ENCODE results near the gene ATRIP.

- no peak for TF ChIP-seq CTCF (IDR thresholded peaks at IDR 0.05; ENCODE audit: low read depth, low read length, poor library complexity, severe bottlenecking)
- TF ChIP-seq EZH2phosphoT487 (IDR thresholded peaks at IDR 0.05; ENCODE audit: borderline replicate concordance, low read length), result no peak
These were observed 57.8 kb downstream of the ATRIP start, which contains the start of gene SHISA5 for GRCh38 chr3:48504051-48504946.
